ENCODE measurements around the gene TRIM63.

TRIM63 gene

DNA sequence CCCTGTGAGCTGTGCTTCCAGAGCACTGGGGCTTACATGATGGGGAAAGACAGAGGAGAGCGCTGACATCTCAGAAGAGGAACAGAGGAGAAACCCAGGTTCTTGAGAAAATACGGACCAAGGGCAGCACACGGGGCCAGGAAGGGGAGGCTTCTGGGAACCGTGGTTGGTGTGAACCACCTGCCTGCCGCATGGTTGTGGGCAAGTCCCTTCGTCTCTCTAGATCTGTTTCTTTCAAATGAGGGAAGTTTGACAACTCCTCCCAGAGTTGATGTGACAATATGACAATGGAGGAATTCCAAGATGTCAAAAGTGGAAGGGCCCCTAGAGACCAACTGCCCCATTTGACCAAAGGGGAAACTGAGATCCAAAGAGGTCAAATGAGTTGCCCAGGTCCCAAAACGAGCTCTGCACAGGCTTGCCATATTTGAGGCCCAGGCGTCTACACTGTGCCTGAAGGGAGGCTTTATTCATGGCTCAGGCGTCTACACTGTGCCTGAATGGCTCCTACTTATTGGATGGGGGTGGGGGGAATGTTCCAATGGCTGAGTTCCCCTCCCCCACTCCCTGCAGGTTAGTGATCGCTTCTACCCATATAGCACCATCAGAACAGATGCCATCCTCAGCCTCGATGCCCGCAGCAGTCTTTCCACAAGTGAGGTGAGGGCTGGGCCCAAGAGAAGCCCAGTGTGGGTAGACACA, 34.6 kb downstream of the TRIM63 start:
- DNase-seq: no peak

GRCh38 chr1:26031611-26032220, 35.7 kb downstream of the TRIM63 start:
- no peak for DNase-seq

DNA sequence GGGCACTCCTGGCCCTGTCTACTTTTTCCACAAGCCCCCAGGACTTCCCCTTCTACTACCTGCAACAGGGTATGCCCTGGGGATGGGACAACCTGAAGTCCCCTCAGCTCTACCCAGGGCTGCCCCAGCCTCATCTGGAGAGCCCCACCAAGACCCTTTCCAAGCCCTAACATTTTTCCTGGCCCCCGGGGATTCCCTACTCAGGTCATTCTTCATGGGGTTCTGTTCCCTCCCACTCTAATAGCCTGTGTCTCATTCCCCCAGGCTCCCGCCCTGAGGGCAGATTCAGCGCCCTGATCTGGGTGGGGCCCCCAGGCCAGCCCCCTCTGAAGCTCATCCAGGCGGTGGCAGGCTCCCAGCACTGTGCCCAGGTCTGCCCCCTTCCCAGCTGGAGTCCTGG, 36.2 kb downstream of the TRIM63 start:
- no peak for DNase-seq

DNA sequence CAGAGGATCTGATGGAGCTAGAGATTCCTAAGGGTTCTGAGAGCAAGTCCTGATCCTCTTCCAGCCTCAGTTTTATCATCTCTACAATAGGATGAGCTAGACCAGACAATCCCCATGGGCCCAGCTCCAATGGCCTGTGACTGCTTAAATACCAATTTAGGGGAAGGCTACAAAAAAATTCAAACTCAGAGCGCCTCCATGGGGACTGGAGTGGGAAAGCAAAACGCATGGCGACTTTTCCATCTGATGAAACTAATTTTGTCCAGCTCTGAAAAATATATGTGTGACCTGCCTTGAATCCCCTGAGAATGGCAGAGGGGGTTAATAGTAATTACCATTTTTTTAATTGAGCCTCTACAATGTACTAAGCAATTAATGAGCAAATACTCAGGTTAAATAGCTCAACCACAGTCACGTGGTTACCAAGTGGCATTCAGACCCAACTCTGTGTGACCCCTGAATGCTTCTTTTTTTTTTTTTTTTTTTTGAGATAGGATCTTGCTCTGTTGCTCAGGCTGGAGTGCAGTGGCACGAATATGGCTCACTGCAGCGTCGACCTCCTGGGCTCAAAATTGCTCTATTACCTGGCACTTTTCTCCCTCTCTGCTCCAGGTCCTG, 37.5 kb downstream of the TRIM63 start:
- DNase-seq: no peak

GRCh38 chr1:26029054-26029863, 38.2 kb downstream of the TRIM63 start:
- no peak for DNase-seq

- DNase-seq: no peak
Measured at GRCh38 chr1:26028490-26028980, 38.9 kb downstream of the TRIM63 start.

DNA sequence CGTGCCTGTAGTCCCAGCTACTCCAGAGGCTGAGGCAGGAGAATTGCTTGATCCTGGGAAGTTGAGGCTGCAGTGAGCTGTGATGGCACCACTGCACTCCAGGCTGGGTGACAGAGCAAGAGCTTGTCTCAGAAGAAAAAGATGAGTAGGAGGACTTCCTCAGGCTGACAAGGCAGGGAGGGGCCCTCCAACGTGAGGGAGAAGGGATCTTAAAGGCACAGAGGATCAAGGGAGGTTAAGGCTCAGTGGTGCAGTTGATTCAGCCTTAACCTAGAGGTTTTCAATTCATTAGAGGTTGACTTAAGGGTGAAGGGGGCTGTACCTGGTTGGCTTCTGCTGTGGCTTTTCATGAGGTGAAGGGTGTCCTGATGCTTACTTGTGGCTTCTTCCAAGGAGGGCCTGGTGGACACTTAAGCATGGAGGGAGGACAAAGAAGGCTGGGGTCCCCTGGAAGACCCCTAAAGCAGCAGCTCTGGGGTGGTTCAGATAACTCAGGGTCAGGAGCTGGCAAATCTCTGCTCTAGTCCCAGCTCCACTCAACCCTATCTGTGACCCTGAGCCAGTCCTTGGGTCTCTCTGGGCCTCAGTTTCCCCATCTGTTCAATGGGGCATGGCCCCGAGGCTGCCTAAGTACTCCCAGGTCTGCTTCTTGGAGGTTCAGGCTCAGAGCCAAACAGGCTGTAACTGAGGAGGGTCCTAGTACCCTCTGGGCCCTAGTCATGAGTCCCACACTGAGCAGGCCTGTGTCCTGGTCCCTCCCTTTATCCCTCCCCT, 39.5 kb downstream of the TRIM63 start:
- DNase-seq: no peak

DNA sequence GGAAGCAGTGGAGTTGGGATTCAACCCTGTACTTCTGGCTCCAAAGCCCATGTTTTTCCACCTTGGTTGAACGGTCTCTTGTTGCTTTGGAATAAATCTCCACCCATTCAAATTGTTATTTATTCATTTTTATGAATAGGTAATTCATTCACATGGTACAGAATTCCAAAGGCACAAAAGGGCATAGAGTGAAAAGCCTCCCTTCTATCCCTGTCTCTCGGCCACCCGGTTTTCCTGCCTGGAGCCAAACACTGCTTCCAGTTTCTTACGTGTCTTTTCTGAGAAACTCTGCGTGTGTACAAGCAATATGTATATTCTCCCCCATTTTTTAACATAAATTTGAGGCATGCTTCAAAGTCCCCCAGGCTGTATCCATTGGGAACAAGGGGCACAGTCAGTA, 41.9 kb downstream of the TRIM63 start:
- no peak for DNase-seq

GRCh38 chr1:26025060-26025459, 42.4 kb downstream of the TRIM63 start:
- DNase-seq: no peak

DNA sequence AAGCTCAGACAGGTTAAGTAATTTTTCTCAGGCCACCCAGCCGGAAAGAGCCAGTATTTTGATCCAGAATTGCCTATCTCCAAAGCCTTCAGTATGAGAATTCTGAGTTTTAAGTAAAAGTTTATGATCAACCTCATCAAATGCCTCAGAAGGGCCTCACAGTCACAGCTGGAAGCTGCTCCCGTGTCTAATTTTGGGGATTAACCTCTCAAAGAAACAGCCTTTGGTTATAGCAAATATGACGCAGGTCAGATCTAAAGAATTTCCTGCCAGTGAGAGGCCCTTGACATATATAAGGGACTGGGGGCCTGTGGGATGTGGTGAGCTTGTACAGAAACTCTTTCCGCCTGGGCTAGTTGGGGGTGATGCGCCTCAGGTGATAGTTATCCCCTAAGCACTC, 43.6 kb downstream of the TRIM63 start:
- no peak for DNase-seq

GRCh38 chr1:26023009-26023408, 44.4 kb downstream of the TRIM63 start:
- DNase-seq: no peak

- DNase-seq: no peak
Measured at GRCh38 chr1:26022404-26022779, 45.0 kb downstream of the TRIM63 start.

GRCh38 chr1:26021647-26022403, 45.6 kb downstream of the TRIM63 start, which contains the start of gene EXTL1:
Gene EXTL1 (plus strand): TSS chr1:26021775. CDS start chr1:26022647, 872 bp downstream.
- peak; percentile 85 for DNase-seq

DNA sequence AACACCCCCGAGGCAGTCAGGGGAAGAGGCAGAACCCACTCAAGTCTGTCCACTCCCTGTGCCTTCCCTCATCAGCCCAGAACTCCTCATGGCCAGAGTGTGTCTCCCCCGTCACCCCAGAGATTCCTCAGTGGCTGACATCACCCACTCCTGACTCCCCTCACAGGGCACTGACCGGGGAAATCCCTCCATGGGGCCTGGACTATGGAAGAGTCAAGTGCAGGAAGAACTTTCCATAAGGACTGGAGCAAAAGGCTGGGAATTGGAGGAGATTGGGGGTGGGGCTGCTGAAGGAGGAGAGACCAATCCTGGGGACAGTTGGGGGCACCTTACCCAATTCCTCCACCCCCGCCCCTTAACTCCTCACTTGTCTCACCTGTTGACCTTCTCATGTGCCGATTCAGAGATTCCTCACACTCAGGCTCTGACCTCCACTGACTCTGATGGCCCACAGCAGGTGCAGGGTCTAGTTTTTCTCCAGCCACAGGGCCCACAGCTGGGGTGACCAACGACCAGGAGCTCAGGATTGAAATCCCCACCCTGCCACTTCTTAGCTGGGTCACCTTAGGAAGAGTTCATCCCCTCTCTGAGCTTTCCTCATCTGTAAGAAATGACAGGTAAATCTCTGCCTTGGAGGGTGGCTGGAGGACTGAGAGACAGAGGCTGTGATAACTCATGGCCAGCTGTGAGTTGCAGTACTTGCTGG, 46.3 kb downstream of the TRIM63 start:
- no peak for DNase-seq

DNA sequence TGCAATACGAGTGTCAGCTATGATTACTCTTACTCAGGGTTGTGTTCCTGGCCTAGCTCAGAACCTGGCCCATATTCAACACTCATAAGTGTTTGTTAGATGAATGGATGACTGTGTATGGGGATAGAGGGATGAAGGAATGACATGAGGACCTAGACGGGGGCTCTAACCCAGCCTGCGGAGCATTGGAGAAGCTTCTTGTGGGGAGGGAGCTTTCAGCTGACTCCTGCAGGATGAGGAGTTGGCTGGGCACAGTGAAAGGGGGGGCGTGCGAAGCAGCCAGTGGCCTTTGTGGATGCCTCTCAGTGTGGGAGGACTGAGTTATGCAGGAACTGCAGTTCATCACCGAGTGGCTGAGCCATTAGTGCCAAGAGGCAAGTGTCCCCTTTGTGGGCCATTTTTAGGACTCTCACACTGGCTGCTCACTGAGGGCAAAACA, 47.1 kb downstream of the TRIM63 start:
- DNase-seq: no peak

GRCh38 chr1:26019641-26020315, 47.7 kb downstream of the TRIM63 start:
- no peak for DNase-seq

DNA sequence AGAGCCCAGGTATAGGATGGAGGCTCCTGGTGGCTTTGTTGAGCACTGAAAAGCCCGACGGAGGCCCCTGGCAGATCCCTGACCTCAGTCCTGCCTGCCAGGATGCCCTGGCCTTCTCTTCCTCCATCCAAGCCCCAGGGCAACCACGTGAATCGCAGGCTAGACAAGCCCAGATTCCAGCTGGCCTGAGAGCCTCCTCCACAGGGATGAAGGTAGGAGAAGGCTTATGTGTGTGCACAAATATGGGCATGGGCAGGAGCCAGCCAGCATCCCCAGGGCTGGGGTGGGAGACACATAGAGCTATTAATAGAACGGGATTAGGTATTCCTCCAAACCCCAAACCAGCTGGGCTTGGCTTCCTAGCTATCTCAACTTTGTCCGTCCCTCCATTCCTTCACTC, 49.8 kb downstream of the TRIM63 start:
- no peak for DNase-seq

GRCh38 chr1:26016953-26017545, 50.4 kb downstream of the TRIM63 start:
- DNase-seq: no peak

GRCh38 chr1:26016258-26016952, 51.0 kb downstream of the TRIM63 start:
- DNase-seq: peak; percentile 51
